Tibial nerve (tissue), 4 donors: ENCODE measurements around the gene CASP7. TPM values are rescaled to one million over a fixed set of nuclear protein-coding genes. Genes with fewer than 3 reads are reported as not detected.

ENCODE experiments used
- DNase-seq, 2 donors: peaks; one replicate each; pipeline ENCODE4 v3.0.0-alpha.2; 2019; ENCODE audit warnings: low spot score in 2 of 2
- H3K27ac ChIP-seq, 4 donors: fragments of 200-600 bp; sonication (generic) in 3 of 4; one replicate each; pipeline ENCODE4 v1.5.1; 2017 to 2019; ENCODE audit warnings: mild to moderate bottlenecking in 1 of 4
- H3K27me3 ChIP-seq, 2 donors: fragments of 200-600 bp; sonication (generic) in 1 of 2; one replicate each; pipeline versions ENCODE4 v1.5.1 to v1.6.0; 2017 to 2019
- H3K36me3 ChIP-seq, 3 donors: fragments of 200-600 bp; sonication (generic); one replicate each; pipeline ENCODE4 v1.5.1; 2018 to 2019
- H3K4me1 ChIP-seq, 4 donors: fragments of 200-600 bp; sonication (generic) in 3 of 4; one replicate each; pipeline ENCODE4 v1.5.1; 2017 to 2019
- H3K4me3 ChIP-seq, 4 donors: fragments of 200-600 bp; sonication (generic) in 3 of 4; one replicate each; pipeline ENCODE4 v1.5.1; 2017 to 2019; ENCODE audit warnings: mild to moderate bottlenecking in 1 of 4, moderate library complexity in 1 of 4
- H3K9me3 ChIP-seq, 4 donors: fragments of 200-600 bp; sonication (generic) in 3 of 4; one replicate each; pipeline ENCODE4 v1.5.1; 2017 to 2019
- CTCF ChIP-seq, 5 experiments: fragments of 200-600 bp in 3 of 5; fragments of 450-650 bp in 2 of 5; sonication (generic) in 3 of 5; IDR thresholded peaks; one replicate each; pipeline ENCODE4 v1.5.1; 2016 to 2019; ENCODE audit warnings: antibody characterized with exemption in 5 of 5, mild to moderate bottlenecking in 3 of 5, moderate library complexity in 2 of 5
- EP300 ChIP-seq, 2 donors: sonication (generic); formaldehyde crosslinking; IDR thresholded peaks; one replicate each; pipeline ENCODE4 v1.6.1; 2017; ENCODE audit warnings: antibody characterized with exemption in 2 of 2, mild to moderate bottlenecking in 1 of 2
- POLR2A ChIP-seq, 2 donors: fragments of 450-650 bp; IDR thresholded peaks; one replicate each; pipeline ENCODE4 v1.6.1; 2017; ENCODE audit warnings: antibody characterized with exemption in 2 of 2, mild to moderate bottlenecking in 2 of 2, moderate library complexity in 2 of 2
- WGBS, 2 donors: methylation state at CpG; one replicate each; pipeline ENCODE4 v1.1.5; 2018; 5-methylcytosine and 5-hydroxymethylcytosine counted together
- total RNA-seq, 4 donors: library from RNA; depleted of rRNA; stranded (reverse); fragments of >200 nt; gene quantifications; one replicate each; pipeline ENCODE4 v1.1.0, GENCODE V29; 2016

The CASP7 gene
- total RNA-seq, 4 donors from 2014 or later, result 12.9 to 18.4 (median 16.8) TPM

DNA sequence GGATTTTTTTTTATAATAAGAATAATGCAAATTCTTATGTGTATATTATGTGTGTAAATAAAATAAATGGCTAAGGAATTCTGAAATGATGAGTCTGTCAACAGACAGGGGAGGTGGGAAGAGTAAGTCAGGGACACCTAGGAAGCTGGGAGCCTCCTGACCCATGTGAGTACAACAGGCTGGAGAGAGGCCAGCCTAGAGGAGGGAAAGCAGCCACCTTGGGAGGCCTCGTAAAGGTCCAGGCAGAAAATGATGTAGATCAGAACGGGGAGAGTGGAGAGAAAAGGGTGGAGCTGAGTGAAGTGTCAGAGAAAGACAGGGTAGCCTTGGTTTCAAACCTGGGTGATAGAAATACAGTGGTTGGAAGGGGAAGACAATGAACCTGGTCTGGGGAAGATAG, 22.8 kb upstream of the CASP7 start:
- no peak for DNase-seq
- Histone ChIP-seq H3K36me3 (no peaks in the 10 kb centered on the region), H3K9me3 (no peaks in the 10 kb centered on the region), H3K4me1 (no peaks in the 10 kb centered on the region), H3K27ac (no peak overlapping the region), H3K4me3 (no peak overlapping the region), H3K27me3 (peaks cover 0 to 8% of the 10 kb centered on the region in 2 donors)
- TF ChIP-seq POLR2A (IDR thresholded peaks at IDR 0.05) (no peak), EP300 (IDR thresholded peaks at IDR 0.05) (no peak), CTCF (IDR thresholded peaks at IDR 0.05) (no peak)
- WGBS, 2 donors, result 36 to 41% methylated on average over 2 of the region's 2 CpGs

DNA sequence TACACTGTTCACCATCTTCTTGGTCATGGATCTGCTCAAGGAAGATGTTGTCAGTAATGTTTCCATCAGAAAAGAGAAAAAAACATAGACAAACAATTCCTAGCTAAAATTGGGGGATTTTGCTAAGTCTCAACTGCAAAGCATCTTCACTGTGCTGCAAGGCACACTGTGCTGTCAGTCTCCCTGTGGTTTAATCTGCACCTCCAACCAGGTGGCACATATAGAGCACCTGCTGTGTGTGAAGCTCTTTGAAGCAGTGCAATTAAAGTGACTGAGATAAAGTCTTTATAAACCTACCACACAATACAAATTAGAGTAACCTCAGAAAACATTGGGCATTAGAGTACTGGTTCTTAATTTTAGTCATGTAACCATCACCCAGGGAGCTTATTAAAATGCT, 22.2 kb upstream of the CASP7 start:
- H3K4me3 ChIP-seq, result no peak overlapping the region
- DNase-seq, result no peak
- no peak for TF ChIP-seq CTCF (IDR thresholded peaks at IDR 0.05)
- TF ChIP-seq EP300 (IDR thresholded peaks at IDR 0.05), result no peak
- no peak for TF ChIP-seq POLR2A (IDR thresholded peaks at IDR 0.05)

DNA sequence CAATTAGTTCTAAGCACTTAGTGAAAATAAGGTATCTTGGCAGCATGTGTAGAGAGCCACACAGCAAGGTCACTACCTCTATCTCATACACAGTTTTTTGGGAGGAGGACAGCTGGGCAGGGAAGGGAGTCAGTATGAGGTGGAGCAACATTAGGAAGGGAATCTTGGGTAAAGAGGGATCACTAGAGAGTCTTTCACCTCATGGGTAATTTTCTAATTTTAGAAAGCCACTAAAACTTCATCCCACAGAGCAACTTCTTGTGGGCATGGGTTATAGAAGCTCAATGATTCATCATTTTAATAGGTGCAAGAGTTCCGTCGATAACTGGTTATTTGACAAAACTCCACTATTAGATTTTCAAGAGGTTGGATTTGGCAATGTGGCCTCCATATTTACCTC, 18.4 kb upstream of the CASP7 start:
- 86 to 94% methylated on average over 2 of the region's 2 CpGs for WGBS, 2 donors

More for the DNA sequence above, 22.2 kb upstream of the CASP7 start:
- H3K27me3 ChIP-seq, result peaks cover 0 to 8% of the 10 kb centered on the region in 2 donors
- no peak overlapping the region for H3K27ac ChIP-seq
- H3K9me3 ChIP-seq, result no peaks in the 10 kb centered on the region
- H3K36me3 ChIP-seq, result no peaks in the 10 kb centered on the region
- H3K4me1 ChIP-seq, result no peaks in the 10 kb centered on the region

GRCh38 chr10:113663142-113663541, 16.6 kb upstream of the CASP7 start:
- no peaks in the 10 kb centered on the region for H3K27me3 ChIP-seq
- no peak overlapping the region for H3K4me3 ChIP-seq
- 73 to 80% methylated on average over 5 of the region's 5 CpGs for WGBS, 2 donors
- no peaks in the 10 kb centered on the region for H3K4me1 ChIP-seq
- H3K27ac ChIP-seq, result no peak overlapping the region
- no peaks in the 10 kb centered on the region for H3K36me3 ChIP-seq
- no peak for TF ChIP-seq POLR2A (IDR thresholded peaks at IDR 0.05)
- TF ChIP-seq CTCF (IDR thresholded peaks at IDR 0.05), result no peak
- TF ChIP-seq EP300 (IDR thresholded peaks at IDR 0.05), result no peak
- no peak for DNase-seq
- H3K9me3 ChIP-seq, result no peaks in the 10 kb centered on the region

More for the DNA sequence above, 18.4 kb upstream of the CASP7 start:
- Histone ChIP-seq H3K27me3 (peaks cover 0 to 8% of the 10 kb centered on the region in 2 donors), H3K27ac (no peak overlapping the region), H3K4me1 (no peaks in the 10 kb centered on the region), H3K4me3 (no peak overlapping the region), H3K9me3 (no peaks in the 10 kb centered on the region), H3K36me3 (no peaks in the 10 kb centered on the region)
- no peak for TF ChIP-seq CTCF (IDR thresholded peaks at IDR 0.05)
- TF ChIP-seq EP300 (IDR thresholded peaks at IDR 0.05), result no peak
- no peak for TF ChIP-seq POLR2A (IDR thresholded peaks at IDR 0.05)
- no peak for DNase-seq

GRCh38 chr10:113663908-113664307, 15.8 kb upstream of the CASP7 start, which contains the start of gene NRAP:
Gene NRAP (minus strand): TSS chr10:113664041. CDS start chr10:113663882, 159 bp downstream.
- Histone ChIP-seq H3K4me3 (no peak within 1 kb of the TSS), H3K36me3 (no peaks in the 10 kb centered on the region), H3K4me1 (no peaks in the 10 kb centered on the region), H3K9me3 (no peaks in the 10 kb centered on the region), H3K27me3 (no peaks in the 10 kb centered on the region), H3K27ac (no peak within 1 kb of the TSS)
- TF ChIP-seq CTCF (IDR thresholded peaks at IDR 0.05) (no peak), EP300 (IDR thresholded peaks at IDR 0.05) (no peak), POLR2A (IDR thresholded peaks at IDR 0.05) (no peak)
- WGBS, 2 donors, result 83 to 89% methylated on average over 5 of the region's 5 CpGs
- DNase-seq, result no peak
